COLO829 (cell line): Measurements from ENCODE around the gene NME7.
A peak's percentile ranks its signal among the peaks of the same experiment; 100 is the strongest.

ENCODE experiments used
- DNase-seq: peaks from one replicate; pipeline ENCODE4 v3.0.0; 2012; ENCODE audit warnings: low spot score

The NME7 gene

DNA sequence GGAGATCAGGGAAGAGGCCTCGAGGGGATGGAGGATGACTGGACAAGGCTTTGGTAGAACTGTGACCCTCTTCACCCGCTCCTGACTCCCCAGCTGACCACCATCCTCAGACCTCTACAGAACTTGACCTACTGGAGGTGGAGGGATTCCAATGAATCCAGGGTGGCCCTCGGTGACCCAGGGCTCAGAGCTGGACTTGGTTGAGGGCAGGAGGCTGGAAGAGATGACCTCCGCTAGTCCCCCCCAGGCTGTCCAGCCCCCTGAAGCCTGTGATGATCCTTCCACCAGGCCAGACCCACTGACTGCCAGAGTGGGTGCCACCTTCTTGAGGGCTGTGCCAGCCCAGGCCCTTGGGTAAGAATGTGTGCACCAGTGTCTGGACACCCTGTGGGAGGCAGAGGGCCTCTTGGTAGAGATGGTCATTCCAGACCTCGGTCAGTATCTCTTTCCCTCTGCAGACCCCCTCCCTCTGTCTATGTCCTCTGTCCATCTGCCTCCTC, 216.2 kb downstream of the NME7 start:
- DNase-seq: no peak

DNA sequence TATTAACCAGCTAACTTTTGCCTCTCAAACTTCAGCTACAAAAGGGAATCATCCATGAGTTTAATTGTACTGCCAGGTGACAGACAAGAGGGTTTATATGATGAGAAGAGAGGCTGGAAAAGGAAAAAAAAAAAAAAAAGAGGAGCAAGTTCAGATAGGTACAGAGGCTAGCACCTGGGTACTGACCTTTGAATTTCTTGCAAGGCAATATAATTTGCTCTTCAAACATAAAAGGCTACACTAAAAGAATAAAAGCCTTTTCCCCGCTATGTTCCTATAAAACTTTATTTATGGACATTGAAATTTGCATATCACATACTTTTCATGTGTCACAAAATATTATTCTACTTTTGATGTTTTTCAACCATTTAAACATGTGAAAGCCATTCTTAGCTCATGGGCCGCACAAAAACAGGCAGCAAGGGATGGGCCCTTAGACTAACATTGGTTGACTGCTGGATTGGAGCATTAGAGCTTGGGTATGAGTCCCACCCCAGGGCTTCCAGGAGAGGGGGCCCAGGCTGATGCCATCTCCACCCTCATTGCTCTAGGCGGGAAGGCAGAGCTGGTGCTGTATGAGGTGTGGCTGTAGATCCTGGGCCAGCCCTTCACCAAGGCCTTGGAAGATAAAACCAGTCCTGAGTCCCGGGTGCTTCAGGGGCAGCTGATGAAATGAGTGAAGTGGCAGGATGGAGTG, 216.8 kb downstream of the NME7 start:
- no peak for DNase-seq

DNA sequence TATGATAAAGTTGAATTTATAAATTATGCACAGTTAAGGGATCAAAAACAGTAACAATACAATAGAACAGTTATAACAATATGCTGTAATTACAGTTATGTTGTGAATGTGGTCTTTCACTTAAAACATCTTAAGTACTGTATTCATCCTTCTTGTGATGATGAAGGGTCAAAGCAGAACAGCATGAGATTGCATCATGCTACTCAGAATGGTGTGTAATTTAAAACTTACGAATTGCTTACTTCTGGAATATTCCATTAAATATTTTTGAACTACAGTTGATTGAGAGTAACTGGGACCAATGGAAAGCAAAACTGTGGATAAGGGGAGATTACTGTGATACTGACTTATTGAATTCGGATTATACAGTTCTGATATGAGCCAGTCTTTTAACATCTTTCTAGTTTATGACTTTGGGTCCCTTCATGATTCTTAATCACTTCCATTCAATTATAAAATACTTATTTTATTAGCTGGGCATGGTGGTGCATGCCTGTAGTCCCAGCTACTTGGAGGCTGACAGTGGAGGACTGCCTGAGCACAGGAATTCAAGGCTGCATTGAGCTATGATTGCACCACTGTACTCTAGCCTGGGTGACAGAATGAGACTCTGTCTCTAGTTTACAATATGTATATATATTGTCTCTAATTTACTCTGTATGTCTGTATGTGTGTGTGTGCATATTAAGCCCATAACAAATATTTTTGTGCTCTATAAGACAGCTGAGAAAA, 217.9 kb downstream of the NME7 start:
- no peak for DNase-seq

DNA sequence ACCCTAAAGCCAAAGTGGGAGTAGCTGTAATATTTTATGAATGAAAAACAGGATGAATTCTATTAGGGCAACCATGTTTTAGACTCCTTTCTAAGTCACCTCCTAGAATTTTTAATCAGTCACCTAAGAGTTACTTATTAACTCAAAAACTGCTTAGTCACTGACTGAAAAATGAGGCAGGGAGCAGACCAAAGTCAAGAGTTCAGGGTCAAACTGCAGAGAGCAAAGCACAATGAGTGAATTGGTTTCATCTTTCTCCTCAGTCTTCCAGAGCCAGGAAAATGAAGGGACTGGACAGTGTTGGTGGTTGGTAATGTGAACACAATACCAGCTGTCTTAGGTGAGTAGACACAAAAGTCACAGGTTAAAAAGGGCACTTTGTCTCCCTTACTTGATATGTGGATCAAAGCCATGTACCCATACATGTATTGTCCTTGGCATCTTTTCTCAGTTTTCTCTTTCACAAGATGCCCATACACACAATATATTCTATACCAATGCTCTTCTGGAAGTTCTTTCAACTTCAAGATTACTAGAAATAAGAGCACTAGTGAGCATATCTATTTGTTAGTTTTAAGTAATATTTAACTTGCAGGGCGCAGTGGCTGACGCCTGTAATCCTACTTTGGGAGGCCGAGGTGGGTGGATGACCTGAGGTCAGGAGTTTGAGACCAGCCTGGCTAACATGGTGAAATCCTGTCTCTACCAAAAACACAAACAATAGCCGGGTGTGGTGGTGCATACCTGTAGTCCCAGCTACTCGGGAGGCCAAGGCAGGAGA, 218.9 kb downstream of the NME7 start:
- DNase-seq: no peak

DNA sequence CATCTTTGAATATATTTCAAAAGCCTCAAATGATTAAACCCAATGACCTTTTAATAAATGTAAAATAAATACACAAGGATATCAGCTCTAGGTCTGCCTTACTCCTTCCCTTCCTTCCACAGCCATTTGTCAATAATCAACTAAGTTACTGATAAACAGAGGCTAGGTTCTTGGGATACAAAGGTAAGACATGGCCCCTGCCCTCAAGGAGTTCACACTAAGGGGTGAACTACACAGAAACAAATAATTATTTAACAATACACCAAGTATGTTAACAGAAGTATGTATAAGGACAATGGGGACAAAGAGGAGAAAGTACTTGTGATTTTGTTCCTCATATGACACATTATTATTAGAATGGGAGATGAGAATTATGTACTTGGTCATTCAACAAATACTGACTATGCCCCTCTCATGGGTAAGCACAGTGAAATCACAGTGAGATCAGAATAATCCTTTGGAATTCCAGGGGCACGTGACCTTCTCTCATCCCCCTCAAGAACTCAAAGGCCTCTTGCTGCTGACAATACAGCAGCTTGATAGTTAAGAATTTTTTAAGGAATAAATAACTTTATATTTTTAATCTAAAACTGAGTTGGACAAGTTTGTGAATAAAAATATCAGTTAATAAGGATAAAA, 220.9 kb downstream of the NME7 start:
- no peak for DNase-seq

DNA sequence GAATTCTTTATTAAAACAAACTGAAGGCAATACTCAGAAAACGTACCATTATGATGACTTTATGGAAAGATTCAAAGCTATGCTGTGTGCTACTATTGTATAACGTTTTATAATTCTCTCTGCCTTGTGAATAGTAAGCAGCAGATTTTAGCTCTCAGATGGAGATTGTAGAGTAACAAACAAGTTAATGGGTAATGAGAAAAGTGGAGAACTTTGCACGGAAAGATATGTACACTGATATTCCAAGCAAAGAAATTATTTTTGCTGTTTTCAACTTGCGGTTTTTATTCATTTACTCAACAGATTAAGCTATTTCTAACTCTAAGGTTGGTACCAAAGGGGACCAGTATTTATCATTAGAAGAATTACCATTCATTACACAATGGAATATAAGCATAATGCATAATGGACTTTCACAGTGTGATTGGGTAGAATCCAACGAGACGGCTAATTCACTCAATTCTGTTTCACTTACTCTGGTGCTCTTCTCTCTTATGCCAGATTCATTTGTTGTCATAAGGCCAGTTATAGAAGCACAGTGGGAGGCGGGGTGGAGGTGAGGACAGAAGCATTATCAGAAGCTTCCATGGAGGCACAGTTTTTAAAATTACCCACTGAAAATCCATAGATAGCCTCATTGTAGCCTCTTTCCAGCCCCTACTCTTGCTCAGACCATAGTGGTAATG, 222.5 kb downstream of the NME7 start:
- peak; percentile 26 for DNase-seq

DNA sequence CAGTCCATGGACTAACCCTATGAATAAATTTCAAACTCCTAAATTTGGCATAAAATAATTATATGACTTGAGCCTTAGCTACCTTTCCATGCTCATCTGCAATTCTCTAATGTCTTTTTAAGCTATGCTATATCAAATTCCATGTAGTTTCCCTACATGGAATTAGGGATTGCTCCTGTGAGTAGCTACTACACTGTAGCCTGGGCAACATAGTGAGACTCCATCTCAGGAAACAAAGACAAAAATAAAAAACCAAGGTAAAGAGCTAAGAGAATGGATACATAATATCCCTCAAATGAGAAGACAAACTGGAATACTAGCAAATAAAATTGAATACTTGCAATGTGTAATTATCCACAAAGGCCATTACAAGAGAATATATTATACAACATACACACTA, 223.6 kb downstream of the NME7 start:
- no peak for DNase-seq

DNA sequence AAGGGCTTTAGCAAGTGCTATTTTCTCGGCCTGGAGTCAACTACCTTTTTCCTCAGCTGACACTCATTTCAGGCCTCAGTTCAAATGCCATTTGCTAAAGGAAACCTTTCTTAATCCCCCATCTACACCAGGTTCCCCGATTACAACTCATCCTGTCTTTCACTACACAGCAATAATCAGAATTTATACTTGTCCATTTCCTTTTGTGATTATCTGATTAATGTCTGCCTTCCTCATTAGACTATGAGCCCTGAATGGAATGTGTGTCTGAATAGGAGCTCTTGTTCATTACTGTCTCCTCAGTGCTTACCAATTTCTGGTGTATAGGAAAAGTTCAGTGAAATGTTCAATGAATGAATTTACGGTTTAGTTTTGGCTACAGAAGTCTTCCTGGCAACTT, 224.3 kb downstream of the NME7 start:
- no peak for DNase-seq

DNA sequence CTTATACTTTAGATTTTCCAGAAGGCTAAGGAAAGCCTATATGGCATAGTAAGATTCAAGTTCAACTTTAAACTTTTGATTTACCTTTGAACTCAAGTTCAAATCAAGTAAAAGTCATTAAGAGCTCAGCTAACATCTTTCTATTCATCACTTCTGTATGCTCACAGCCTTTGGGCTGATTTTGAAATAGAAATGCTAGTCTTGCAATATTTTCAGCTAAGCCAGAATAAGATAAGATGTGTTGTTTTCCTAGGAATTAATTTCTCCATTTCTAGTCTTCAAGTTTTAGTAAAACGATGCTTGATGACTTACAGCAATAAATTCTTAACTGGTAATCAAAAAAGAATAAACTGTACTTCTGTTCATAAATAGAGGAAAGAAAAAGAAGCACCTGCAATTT, 225.5 kb downstream of the NME7 start:
- DNase-seq: no peak

DNA sequence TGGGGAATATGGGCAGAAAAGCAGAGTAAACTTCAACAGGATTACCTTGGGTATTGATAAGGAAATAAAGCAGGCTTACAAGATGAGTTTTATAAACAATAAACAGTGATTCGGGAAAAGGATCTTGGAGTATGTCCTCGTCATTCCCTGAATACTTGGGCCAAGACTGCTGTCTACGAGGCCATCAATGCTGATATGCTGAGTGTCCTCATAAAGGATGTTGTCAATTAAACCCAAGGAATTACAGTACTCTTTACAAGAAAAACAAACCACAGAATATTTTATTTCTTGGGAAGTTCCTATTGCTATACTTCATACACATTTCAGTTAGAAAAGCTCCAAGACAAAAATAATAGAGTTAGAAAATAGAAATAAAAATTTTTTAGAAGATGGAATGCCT, 226.2 kb downstream of the NME7 start:
- DNase-seq: no peak

DNA sequence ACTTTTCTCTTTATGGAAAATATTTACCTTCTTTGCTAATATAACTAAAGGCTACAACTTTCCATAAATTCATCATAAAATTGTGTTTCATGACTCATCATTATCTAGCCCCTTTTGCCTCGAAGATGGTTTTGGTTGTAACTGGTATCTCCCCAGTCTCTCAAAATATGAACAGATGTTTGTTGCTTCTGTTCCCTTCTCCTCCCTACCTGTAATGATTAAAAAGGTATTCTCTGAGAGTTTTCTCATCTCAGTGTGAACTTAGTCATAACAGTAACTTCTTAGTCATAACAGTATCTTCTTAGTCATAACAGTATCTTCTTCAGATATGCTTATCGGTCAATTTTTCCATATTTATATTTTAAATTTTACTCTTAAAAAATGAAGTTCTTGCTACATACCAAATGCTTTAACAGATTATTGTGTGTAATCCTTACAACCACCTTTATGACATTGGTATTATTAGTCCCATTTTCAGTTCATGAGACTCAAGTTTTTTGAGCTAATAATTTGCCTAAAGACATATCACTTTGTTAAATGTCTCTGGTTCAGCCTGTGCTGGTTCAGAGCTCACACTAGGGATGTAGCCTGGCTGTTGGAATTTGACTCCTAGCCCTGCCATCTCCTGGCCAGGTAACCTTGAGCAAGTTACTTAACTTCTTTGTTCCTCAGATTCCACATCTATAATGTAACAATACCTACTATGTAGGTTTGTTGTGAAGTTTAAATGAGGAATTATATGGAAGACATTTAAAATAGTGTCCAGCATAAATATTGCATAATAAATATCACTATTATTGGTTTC, 228.5 kb downstream of the NME7 start:
- no peak for DNase-seq

DNA sequence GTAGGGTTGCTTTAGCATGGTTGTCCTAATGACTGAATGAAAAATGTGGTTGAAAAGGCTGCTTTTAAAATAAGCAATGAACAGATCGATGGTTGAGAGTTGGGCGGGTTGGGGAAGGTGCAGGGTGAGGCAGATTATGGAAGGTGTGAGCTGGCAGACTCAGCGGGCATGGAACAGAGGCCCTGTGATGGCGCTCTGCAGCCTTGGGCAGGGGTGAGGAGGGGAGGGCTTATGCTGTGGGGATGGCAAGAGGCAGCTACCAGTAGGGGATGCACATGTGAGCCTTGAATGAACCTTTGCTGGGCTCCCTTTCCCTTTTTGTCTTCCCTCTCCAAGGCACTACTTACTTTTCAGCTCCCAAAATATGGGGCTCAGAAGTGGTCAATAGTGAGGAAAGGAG, 230.2 kb downstream of the NME7 start:
- DNase-seq: no peak

DNA sequence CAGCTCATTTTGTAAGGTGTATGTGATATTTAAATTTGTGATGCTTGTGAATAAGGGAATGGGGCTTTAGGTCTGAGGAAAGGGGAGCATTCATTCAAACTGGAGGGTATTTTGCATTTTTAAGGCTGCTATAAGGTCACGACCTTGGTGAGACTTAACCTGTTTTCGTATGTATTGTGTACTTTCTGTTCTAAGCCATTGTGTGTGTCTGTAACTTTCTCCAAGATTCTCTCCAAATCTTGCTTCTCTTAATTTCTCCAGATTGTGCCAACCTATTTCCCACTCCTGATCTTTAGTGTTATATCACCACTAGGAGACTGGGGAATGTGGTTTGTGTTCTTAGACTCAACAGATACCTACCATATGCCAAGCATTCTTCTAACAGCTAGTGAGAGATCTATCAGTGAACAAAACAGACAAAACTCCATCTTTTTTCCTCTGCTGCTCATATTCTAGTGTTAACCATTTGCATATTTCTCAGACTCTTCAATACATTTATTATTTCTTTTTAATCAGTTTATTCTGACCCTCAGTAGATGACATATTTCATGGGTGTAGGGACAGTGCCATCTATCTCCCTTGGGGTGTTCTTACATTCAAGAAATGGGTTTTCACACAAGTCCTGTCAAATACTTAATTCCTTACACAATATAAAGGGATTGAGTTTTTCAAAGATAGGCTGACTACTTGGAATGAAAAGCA, 233.6 kb downstream of the NME7 start:
- DNase-seq: no peak

DNA sequence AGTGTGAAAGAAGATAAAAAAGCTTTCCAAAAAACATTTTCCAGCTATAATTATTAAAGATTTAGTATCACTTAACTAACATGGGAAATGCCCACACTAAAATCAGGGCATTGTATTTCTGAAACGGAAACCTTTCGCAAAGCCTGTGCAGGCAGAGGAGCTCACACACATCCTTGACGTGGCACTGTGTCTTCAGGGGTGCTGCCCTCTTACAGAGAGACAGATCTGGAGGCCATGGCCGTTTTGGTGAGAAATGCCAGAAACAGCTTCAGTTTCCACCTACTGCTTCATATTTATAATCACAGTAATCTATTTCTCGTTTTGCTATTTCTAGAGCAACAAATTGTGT, 234.4 kb downstream of the NME7 start:
- DNase-seq: no peak

DNA sequence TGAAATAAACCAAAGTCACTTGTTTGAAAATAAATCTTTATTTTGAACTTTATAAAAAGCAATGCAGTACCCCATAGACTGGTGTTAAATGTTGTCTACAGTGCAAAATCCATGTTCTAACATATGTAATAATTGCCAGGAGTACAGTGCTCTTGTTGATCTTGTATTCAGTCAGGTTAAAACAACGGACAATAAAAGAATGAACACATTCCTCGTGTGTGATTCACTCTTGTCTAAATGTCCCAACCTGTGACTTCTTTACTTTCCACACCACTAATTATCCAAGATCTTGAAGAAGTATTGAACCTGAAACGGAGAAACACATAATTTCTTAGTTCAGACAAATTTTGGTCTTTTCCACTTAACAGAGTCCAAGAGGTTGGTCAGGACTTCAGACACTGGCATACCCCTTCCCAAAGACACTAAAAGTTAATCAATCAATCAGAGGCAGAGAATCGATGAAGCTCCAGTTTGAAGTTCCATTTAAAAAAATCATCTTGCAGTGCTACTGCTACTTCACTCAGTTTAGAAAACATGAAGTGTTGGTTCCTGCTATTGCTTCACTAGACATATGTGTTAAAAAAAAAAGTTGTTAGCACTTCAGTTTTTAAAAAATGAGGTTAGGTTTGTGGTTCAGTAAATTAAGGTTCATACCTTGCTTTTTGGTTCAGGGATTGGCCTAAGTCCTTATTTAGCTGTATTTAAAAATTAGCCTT, 234.9 kb downstream of the NME7 start:
- DNase-seq: no peak

DNA sequence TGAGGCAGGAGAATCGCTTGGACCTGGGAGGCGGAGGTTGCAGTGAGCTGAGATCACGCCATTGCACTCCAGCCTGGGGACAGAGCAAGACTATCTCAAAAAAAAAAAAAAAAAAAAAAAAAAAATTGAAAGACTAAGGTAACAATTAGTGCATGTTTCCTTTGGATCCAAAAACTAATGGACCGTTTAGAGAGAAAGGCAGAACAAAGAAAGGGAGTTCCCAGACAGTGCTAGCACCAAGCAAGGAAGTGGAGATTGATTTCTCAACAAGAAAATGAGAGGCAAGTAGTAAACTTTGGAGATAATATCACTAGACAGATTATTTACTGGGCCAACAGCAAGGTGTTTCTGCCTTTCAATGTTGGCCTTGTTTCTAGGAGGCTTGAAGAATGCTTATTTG, 236.9 kb downstream of the NME7 start:
- DNase-seq: no peak

DNA sequence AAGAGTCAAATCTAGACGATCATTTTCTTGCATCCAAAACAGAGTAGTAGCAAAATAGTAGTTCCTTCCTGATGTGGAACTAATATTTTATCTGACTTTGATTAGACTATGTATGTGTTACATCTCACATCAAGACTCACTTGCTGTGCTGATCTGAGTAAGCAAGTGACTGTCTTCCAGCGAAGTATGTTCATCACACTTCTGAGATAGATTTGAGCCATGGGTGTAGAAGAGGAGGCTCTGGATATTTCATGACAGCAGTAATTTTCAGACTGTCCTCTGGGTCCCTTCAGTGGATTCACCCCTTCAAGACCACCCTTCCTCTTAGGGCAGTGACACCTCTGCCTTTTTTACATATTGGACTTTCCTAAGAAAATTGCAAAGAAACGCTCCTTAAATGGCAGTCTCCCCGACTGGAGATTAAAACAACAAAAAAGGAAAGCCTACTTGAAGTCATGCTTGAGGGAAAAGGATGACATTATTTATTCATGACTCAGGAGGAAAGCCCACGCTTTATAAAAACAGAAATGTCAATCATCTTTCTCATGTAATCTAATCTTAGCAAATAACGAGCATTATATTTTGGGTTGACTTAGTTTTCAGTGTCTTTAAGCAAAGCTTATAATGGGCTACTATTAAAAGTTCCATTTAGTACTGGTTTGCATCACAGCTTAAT, 238.3 kb downstream of the NME7 start:
- DNase-seq: no peak

DNA sequence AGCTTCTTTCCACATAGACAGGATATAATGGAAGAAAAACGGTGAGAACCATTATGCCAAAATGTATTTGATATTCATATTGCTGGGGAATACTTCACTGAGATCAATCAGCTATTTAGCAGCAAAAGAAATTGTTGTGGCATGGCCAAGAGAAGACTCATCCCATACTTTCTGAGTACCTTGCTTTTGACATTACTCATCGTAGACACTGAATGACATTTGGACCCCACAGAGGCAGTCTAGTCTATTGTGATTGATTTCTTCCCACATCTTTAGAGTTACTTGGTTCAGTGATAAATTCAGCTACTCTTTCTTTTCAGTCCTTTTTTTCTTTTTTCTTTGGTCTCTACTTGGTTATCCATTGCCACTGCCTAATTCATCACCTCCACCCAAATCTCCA, 239.0 kb downstream of the NME7 start:
- no peak for DNase-seq

DNA sequence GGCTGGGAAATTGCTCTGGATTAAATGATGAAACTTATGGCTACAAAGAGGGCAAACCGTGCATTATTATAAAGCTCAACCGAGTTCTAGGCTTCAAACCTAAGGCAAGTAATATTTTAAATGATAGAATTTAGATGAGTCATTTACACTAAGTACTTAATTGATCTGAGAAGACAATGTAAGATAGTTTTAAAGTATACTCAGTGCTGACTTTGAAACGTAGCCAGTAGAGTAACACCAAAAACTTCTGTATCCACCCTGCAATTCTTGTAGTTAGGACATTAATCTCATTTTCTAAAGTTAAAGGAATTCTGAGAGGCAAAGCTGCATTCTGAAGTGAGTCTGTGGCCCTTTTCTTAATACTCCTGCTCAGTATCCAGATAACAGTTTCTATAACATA, 240.3 kb downstream of the NME7 start:
- no peak for DNase-seq
